Measurements from ENCODE around the gene PTCSC3.

DNA sequence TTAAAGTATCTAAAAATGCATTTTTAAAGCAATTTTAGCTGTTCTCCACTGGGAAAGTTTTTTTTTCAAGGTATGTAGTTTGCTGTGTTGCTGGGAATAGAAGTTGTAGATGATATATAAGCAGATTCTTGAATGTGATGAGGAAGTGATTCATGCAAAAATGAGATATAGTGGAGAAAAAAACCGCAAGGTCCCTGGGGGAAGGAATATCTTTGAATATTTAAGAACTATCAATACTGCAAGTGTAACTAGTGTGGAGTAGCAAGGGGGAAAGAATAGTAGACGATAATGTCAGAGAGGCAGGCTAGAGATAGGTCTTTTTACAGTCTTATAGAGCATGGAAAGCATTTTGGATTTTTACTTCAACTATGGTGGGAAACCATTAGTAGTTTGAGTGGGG is 42.5 kb downstream of the PTCSC3 start:
- TF ChIP-seq POLR2A (IDR thresholded peaks at IDR 0.05; ENCODE audit: low read length): no peak
- no peak for TF ChIP-seq GATA1 (IDR thresholded peaks at IDR 0.05; ENCODE audit: low read depth, low read length)

Data from erythroblast (primary cell).